ENCODE data around the gene GRB10. TPM values are rescaled to one million over a fixed set of nuclear protein-coding genes. Genes with fewer than 3 reads are reported as not detected.

The GRB10 gene
- total RNA-seq, 4 donors from 2014 or later = 33.9 to 72.6 (median 41.8) TPM

DNA sequence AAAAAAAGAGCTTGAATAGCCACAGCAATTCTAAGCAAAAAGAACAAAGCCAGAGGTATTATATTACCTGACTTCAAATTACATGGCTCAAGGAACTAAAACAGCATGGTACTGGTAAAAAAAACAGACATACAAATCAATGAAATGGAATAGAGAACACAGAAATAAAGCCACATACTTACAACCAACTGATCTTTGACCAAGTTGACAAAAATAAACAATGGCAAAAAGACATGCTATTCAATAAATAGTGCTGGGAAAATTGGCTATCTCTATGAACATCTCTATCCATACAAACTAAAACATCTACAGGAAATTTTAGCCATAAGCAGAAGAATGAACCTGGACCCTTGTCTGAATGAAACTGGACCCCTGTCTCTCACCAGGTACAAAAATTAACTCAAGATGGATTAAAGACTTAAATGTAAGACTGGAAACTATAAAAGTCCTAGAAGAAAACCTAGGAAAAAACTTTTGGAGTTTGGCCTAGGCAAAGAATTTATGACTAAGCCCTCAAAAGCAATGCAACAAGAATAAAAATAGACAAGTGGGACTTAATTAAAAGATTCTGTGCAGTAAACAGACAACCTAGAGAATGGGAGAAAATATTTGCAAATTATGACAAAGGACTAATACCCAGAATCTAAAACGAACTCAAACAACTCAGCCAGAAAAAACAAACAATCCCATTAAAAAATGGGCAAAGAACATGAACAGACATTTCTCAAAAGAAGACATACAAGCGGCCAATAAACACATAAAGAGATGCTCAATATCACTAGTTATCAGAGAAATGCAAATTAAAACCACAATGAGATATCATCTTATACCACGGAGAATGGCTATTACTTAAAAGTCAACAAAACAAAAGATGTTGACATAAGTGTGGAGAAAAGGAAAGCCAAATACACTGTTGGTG is 144.7 kb downstream of the GRB10 start:
- DNase-seq = no peak
- H3K36me3 ChIP-seq = no peaks in the 10 kb centered on the region
- no peaks in the 10 kb centered on the region for H3K9me3 ChIP-seq
- H3K4me1 ChIP-seq = no peaks in the 10 kb centered on the region
- no peak overlapping the region for H3K27ac ChIP-seq
- no peaks in the 10 kb centered on the region for H3K27me3 ChIP-seq
- H3K4me3 ChIP-seq = no peak overlapping the region
- no peak for TF ChIP-seq POLR2A (IDR thresholded peaks at IDR 0.05)
- TF ChIP-seq, protein P1, sequence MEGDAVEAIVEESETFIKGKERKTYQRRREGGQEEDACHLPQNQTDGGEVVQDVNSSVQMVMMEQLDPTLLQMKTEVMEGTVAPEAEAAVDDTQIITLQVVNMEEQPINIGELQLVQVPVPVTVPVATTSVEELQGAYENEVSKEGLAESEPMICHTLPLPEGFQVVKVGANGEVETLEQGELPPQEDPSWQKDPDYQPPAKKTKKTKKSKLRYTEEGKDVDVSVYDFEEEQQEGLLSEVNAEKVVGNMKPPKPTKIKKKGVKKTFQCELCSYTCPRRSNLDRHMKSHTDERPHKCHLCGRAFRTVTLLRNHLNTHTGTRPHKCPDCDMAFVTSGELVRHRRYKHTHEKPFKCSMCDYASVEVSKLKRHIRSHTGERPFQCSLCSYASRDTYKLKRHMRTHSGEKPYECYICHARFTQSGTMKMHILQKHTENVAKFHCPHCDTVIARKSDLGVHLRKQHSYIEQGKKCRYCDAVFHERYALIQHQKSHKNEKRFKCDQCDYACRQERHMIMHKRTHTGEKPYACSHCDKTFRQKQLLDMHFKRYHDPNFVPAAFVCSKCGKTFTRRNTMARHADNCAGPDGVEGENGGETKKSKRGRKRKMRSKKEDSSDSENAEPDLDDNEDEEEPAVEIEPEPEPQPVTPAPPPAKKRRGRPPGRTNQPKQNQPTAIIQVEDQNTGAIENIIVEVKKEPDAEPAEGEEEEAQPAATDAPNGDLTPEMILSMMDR (IDR thresholded peaks at IDR 0.05) = no peak
- intact Hi-C loops (cut with DNase I; ENCODE audit: low total_unique reads) = no loop called here

DNA sequence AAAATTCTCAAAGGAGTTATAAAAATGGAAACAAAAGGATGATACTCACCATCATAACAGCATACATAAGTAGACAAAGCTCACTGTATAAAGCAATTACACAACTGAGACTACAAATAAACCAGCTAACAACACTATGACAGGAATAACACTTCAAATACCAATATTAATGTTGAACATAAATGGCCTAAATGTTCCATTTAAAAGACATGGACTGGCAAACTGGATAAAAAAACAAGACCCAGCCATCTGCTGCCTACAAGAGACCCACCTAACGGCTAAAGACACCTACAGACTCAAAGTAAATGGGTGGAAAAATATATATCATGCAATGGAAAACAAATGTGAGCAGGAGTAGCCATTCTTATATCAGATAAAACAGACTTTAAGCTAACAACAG is 148.3 kb downstream of the GRB10 start:
- H3K36me3 ChIP-seq = no peaks in the 10 kb centered on the region
- no peaks in the 10 kb centered on the region for H3K9me3 ChIP-seq
- H3K4me3 ChIP-seq = no peak overlapping the region
- H3K4me1 ChIP-seq = no peaks in the 10 kb centered on the region
- intact Hi-C loops (cut with DNase I; ENCODE audit: low total_unique reads) = no loop called here
- no peak for DNase-seq
- H3K27me3 ChIP-seq = no peaks in the 10 kb centered on the region
- no peak overlapping the region for H3K27ac ChIP-seq
- no peak for TF ChIP-seq POLR2A (IDR thresholded peaks at IDR 0.05)
- TF ChIP-seq, protein P1 (IDR thresholded peaks at IDR 0.05) = no peak

GRCh38 chr7:50633414-50633710 is 149.3 kb downstream of the GRB10 start:
- Histone ChIP-seq H3K36me3 (no peaks in the 10 kb centered on the region), H3K9me3 (no peaks in the 10 kb centered on the region), H3K27ac (no peak overlapping the region), H3K4me1 (no peaks in the 10 kb centered on the region), H3K27me3 (no peaks in the 10 kb centered on the region), H3K4me3 (no peak overlapping the region)
- no peak for TF ChIP-seq POLR2A (IDR thresholded peaks at IDR 0.05)
- TF ChIP-seq, protein P1 (IDR thresholded peaks at IDR 0.05) = no peak
- DNase-seq = no peak
- intact Hi-C loops (cut with DNase I; ENCODE audit: low total_unique reads) = no loop called here

DNA sequence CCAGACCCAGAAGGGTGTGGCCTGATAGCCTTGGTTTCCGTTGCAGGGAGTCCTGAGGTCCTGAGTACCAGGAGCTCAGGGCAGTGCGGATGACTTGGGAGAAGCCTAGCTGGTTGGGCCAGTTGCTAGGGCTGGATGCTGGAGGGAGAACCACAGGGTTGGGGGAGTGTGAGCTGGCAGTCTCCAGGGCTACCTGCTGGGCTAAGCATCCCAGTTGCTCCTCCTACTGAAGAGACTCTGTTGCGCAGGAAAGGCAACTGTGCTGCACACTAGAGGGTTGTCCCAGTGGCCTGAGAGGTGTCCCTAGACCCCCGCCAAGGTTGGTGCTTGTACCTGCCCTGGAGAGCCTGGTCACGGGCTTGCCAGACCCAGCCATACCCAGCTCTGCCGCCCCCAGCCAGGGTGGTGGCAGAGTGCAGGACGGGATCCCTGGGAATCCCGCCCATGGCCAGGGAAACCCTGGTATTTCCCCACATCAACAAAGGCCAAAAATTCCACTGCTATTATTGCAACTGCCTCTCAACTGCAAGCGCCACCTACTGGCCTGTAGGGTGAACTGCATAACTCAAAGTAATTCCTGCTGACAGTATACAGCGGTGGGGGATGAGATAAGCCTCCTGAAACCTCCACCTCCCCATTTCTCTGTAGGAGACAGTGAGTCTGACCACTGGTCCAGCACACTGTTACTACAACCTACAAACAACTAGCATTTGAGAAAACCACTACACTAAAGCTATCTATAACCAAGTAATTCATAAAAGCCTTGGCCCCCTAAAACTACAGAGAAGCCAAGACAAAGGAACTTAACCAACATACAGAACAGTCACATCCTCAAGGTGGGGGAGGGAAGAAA is 149.9 kb downstream of the GRB10 start:
- intact Hi-C loops (cut with DNase I; ENCODE audit: low total_unique reads) = no loop called here
- no peak overlapping the region for H3K27ac ChIP-seq
- H3K4me3 ChIP-seq = no peak overlapping the region
- DNase-seq = no peak
- no peaks in the 10 kb centered on the region for H3K4me1 ChIP-seq
- TF ChIP-seq, protein P1 (IDR thresholded peaks at IDR 0.05) = peak; percentile 22 to 46 (median 32)
- TF ChIP-seq POLR2A (IDR thresholded peaks at IDR 0.05) = no peak
- no peaks in the 10 kb centered on the region for H3K9me3 ChIP-seq
- no peaks in the 10 kb centered on the region for H3K36me3 ChIP-seq
- H3K27me3 ChIP-seq = no peaks in the 10 kb centered on the region

DNA sequence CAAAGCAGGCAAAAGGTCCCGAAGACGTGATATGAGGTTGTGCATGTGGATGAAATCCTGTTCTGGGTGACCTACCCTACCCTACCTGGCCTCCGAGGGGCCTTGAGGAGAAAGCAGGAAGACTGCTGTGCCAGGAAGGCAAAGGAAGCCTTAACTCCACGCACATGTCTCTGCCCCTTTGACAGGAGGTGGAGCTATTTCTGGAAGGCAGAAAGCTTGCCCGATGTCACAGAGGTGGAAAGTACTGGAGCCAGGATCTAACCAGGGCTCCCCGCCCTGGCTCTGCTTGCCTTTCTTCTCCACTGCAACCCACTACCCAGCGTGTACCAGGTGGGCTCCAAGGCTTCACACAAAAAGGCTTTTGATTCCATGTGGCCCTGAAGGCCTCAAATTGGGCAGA is 151.1 kb downstream of the GRB10 start:
- TF ChIP-seq, protein P1 (IDR thresholded peaks at IDR 0.05) = no peak
- no peak for TF ChIP-seq POLR2A (IDR thresholded peaks at IDR 0.05)
- Histone ChIP-seq H3K4me1 (no peaks in the 10 kb centered on the region), H3K27me3 (no peaks in the 10 kb centered on the region), H3K9me3 (no peaks in the 10 kb centered on the region), H3K27ac (no peak overlapping the region), H3K4me3 (no peak overlapping the region), H3K36me3 (no peaks in the 10 kb centered on the region)
- no peak for DNase-seq
- intact Hi-C loops (cut with DNase I; ENCODE audit: low total_unique reads) = no loop called here

Data from uterus (tissue), 4 donors.